Heart left ventricle (tissue), 16 donors: Measurements from ENCODE around the gene ZNF10. TPM values are rescaled to one million over a fixed set of nuclear protein-coding genes. Genes with fewer than 3 reads are reported as not detected.

ENCODE experiments used
- ATAC-seq, 4 donors: fragments of 200-7000 bp; cut with Tn5 transposase; one replicate each; pipeline ENCODE4 v1.9.1; 2020 to 2022; ENCODE audit warnings: moderate library complexity in 4 of 4, mild to moderate bottlenecking in 3 of 4, moderate number of reproducible peaks in 1 of 4
- DNase-seq, 5 donors: peaks; one replicate each; pipeline ENCODE4 v3.0.0-alpha.2; 2020
- H3K27ac ChIP-seq, 12 donors: fragments of 200-600 bp; sonication (generic) in 4 of 12; one replicate each; pipeline versions ENCODE4 v1.5.0 to v1.8.0; 2016 to 2022; ENCODE audit warnings: mild to moderate bottlenecking in 2 of 12
- H3K27me3 ChIP-seq, 9 donors: fragments of 200-600 bp; sonication (generic) in 2 of 9; one replicate each; pipeline versions ENCODE4 v1.5.1 to v1.8.0; 2016 to 2022; ENCODE audit warnings: mild to moderate bottlenecking in 3 of 9
- H3K36me3 ChIP-seq, 9 donors: fragments of 200-600 bp; sonication (generic) in 2 of 9; one replicate each; pipeline versions ENCODE4 v1.5.0 to v1.8.0; 2018 to 2022; ENCODE audit warnings: mild to moderate bottlenecking in 2 of 9
- H3K4me1 ChIP-seq, 12 donors: fragments of 200-600 bp; sonication (generic) in 4 of 12; one replicate each; pipeline versions ENCODE4 v1.5.0 to v1.8.0; 2016 to 2022; ENCODE audit warnings: mild to moderate bottlenecking in 3 of 12
- H3K4me3 ChIP-seq, 12 donors: fragments of 200-600 bp; sonication (generic) in 4 of 12; one replicate each; pipeline versions ENCODE4 v1.5.0 to v1.8.0; 2017 to 2022; ENCODE audit warnings: mild to moderate bottlenecking in 9 of 12, moderate library complexity in 4 of 12
- H3K9me3 ChIP-seq, 12 donors: fragments of 200-600 bp; sonication (generic) in 4 of 12; one replicate each; pipeline versions ENCODE4 v1.5.0 to v1.8.0; 2016 to 2022; ENCODE audit warnings: mild to moderate bottlenecking in 1 of 12
- POLR2A ChIP-seq, 2 donors: fragments of 450-650 bp; IDR thresholded peaks; one replicate each; pipeline ENCODE4 v1.6.1; 2017; ENCODE audit warnings: antibody characterized with exemption in 2 of 2, mild to moderate bottlenecking in 2 of 2, moderate library complexity in 2 of 2
- WGBS, 4 donors: extraction: QIAGEN DNeasy Blood & Tissue Kit in 2 of 4; methylation state at CpG; one replicate each; pipeline versions ENCODE4 v1.1.5 to v1.1.7; 2013 to 2018; 5-methylcytosine and 5-hydroxymethylcytosine counted together
- intact Hi-C, 10 donors: fragments of 100-400 bp; cut with DNase I; formaldehyde crosslinking; loops; one replicate each; pipeline versions ENCODE4 v1.11.1 to v1.14.2; 2022
- long read RNA-seq, 3 donors: library from polyadenylated mRNA; unstranded; transcript quantifications; one replicate each; pipeline ENCODE4 v2.0.0, GENCODE V29; 2020 to 2021
- polyA plus RNA-seq, 2 donors: library from polyadenylated mRNA; stranded (reverse); fragments of 200-250 nt; gene quantifications; one replicate each; pipeline ENCODE4 v1.2.3, GENCODE V29; 2013
- total RNA-seq, 9 donors: library from RNA; depleted of rRNA in 2 of 9; stranded (reverse); fragments of >200 nt in 2 of 9; fragmentation: NEBNext Ultra II Directional in 3 of 9; extraction: Animal tissue kit (Norgen Biotek cat#: 25700) in 3 of 9; gene quantifications; one replicate each; pipeline versions ENCODE4 v1.1.0 to v1.2.4, GENCODE V29; 2016 to 2023
- TF ChIP-seq, protein P1 (sequence below), 12 donors: fragments of 200-600 bp; sonication (generic) in 4 of 12; IDR thresholded peaks; one replicate each; pipeline versions ENCODE4 v1.5.0 to v1.8.0; 2018 to 2022; ENCODE audit warnings: antibody characterized with exemption in 12 of 12, mild to moderate bottlenecking in 5 of 12
- donor health status: ischemic (EF 13 %, LVEDD 7.1; RV severe dilation, severe dysfunction).
- donor health status: healthy with polysubstance abuse.
- donor health status: DM: no; HTN: yes; CAD: no.
- donor health status: DM: no; HTN: no; CAD: no.
- donor health status: ischemic (EF 25% LVEDD 6.9; RV normal size, moderate dysfunction).
- donor health status: ischemic (EF 25% LVEDD 5.7; RV mildly dilated, moderate dysfunction).
- donor health status: healthy.
- donor health status: DM: yes; HTN: yes; CAD: no.
- donor health status: ischemic (EF 35%, LVEDD 5.7; RV mildly dilated, moderate dysfunction).
- donor health status: nonischemic (EF 11% LVEDD 7.7; RV severe dilation, severe dysfunction).
- donor health status: DM: yes; HTN: yes; CAD: no.
- donor health status: PGD.
- donor health status: ischemic (EF 29% LVEDD 5.4; RV normal size, mild dysfunction).
- donor health status: nonischemic (EF 23%, LVEDD 6.1; RV moderate dilation, normal function).

The ZNF10 gene
- 1 to 10 TPM; 4.8 to 9.9 (median 8.1) TPM for total RNA-seq
- 1 to 10 TPM; 4.8 to 5.9 TPM for polyA plus RNA-seq
- long read RNA-seq, donor 1, partial matches to known transcripts, result 0 of 10 reads
- long read RNA-seq, donor 1, other reads (novel, unspliced or antisense), result 9 of 10 reads
- long read RNA-seq, donor 2, full-length matches to known transcripts, result 6 of 13 reads
- long read RNA-seq, donor 2, partial matches to known transcripts, result 0 of 13 reads
- long read RNA-seq, donor 2, other reads (novel, unspliced or antisense), result 7 of 13 reads
- long read RNA-seq, donor 3, partial matches to known transcripts, result 2 of 6 reads
- long read RNA-seq, donor 3, other reads (novel, unspliced or antisense), result 4 of 6 reads

DNA sequence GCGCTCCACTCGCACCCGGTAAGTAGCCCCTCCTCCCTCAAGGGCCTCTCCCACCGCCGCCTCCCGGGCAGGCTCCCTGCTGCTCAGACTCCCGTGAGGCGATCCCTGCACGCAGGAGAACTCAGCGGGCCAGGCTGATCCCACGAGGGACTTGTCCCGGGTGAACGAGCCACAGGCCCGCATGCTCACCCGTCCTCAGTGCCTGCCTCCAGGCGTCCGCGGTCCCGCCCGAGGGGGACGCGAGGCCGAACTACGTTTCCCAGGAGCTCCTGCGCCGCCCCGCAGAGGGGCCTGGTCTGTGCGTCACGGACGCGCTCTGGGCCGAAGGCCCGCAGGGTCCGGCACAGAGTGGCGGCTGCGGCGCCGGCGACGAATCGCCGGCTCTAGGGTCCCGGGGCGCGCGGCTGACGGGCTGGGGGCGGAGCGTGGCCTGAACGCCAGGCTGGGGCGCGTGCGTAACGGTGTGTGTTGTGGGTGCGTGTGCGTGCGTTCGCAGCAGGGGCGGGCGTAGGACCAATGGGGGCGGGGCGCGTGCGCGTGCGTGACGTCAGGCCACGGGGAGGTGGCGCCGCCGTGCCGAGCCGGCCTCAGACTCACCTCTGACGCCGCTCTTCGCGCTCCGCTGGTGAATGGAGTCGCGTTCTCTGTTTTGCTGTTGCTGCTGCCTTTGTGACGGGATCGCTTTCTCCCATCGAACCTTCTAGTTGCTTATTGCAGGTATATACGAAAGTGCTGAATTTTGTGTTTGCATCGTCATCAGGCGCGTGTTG is at the start of gene ZNF10, which contains the start of gene ZNF891:
Gene ZNF10, plus strand, starts transcription at position 590 of the 770 bp plus-strand sequence. CDS start 13,866 bp downstream, outside the sequence.
Gene ZNF891, minus strand, starts transcription at position 237 of the 770 bp plus-strand sequence. CDS start 8,356 bp downstream, outside the sequence.
- TF ChIP-seq, protein P1, sequence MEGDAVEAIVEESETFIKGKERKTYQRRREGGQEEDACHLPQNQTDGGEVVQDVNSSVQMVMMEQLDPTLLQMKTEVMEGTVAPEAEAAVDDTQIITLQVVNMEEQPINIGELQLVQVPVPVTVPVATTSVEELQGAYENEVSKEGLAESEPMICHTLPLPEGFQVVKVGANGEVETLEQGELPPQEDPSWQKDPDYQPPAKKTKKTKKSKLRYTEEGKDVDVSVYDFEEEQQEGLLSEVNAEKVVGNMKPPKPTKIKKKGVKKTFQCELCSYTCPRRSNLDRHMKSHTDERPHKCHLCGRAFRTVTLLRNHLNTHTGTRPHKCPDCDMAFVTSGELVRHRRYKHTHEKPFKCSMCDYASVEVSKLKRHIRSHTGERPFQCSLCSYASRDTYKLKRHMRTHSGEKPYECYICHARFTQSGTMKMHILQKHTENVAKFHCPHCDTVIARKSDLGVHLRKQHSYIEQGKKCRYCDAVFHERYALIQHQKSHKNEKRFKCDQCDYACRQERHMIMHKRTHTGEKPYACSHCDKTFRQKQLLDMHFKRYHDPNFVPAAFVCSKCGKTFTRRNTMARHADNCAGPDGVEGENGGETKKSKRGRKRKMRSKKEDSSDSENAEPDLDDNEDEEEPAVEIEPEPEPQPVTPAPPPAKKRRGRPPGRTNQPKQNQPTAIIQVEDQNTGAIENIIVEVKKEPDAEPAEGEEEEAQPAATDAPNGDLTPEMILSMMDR (IDR thresholded peaks at IDR 0.05), result no peak
- TF ChIP-seq POLR2A (IDR thresholded peaks at IDR 0.05), result peak; percentile 54 to 87
- Histone ChIP-seq H3K27me3 (no peaks in the 10 kb centered on the region), H3K4me3 (peak within 1 kb of the TSS; percentile 50 to 92 (median 84)), H3K4me1 (peaks cover 0 to 16% (median 2%) of the 10 kb centered on the region in 12 donors), H3K9me3 (peaks cover 0 to 75% (median 50%) of the 10 kb centered on the region in 12 donors), H3K36me3 (peaks cover 0 to 52% (median 7%) of the 10 kb centered on the region in 9 donors), H3K27ac (peak within 1 kb of the TSS; percentile 86 to 99 (median 94))
- 0 to 1% (median 0%) methylated on average over 44 to 87 of the region's 87 CpGs for WGBS, 4 donors
- intact Hi-C loops, result loop anchor here in 7 of 10 donors (1.0 to 5.0 kb wide), 8 partner anchors 49 to 173 kb away; partner anchors contain the start of genes ZNF140 (in 6 of the 7), ZNF84 (in 4 of the 7), ZNF268 (in 2 of the 7) and ZNF26 (in 1 of the 7)
- ATAC-seq, result peak; percentile 97 to 99 (median 98)
- DNase-seq, result peak; percentile 97 to 98 (median 97)

DNA sequence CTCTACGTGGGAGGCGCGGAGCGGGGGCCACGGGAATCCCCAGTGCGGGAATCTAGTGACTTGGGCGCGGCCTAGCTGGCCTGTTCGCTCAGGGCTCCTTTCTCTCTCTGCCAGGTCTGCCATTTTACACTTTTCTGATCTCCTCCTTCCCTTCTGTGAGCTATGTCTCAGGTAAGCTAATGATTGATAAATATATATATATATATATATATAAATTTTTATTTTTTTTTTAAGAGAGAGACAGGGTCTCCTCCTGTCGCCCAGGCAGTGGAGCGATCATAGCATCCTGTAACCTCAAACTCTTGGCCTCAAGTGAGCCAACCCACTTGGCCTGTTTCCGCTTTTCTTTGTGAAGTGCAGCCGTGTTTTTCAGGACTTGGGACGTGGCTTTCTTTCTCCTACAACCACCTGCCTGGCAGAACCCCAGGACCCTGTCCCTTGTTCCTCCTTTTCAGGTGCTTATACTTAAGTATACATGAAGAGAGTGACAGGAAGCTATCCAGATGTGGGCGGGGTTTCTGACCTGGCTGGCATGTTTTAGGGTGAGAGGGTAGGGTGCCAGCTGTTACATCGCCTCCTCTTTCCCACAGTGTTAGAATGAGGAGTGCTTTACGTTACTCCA is 49.2 kb upstream of the ZNF10 start:
- ATAC-seq (no peak), DNase-seq (peak in 2 of 5 donors; percentile 6 to 19)
- H3K9me3 ChIP-seq, result peaks cover 0 to 85% (median 76%) of the 10 kb centered on the region in 12 donors
- H3K4me1 ChIP-seq, result peaks cover 0 to 22% (median 9%) of the 10 kb centered on the region in 12 donors
- WGBS, 4 donors, result 18 to 26% (median 23%) methylated on average over 17 of the region's 17 CpGs
- TF ChIP-seq POLR2A (IDR thresholded peaks at IDR 0.05), result no peak
- TF ChIP-seq, protein P1 (IDR thresholded peaks at IDR 0.05), result no peak
- H3K27me3 ChIP-seq, result no peaks in the 10 kb centered on the region
- H3K27ac ChIP-seq, result peak overlapping the region; percentile 91 to 99 (median 97)
- H3K4me3 ChIP-seq, result peak overlapping the region; percentile 53 to 96 (median 84)
- intact Hi-C loops, result loop anchor here in 6 of 10 donors (2.0 to 5.0 kb wide), 6 partner anchors 44 to 94 kb away; partner anchors contain the start of genes ZNF10 (in 2 of the 6), ZNF26 (in 2 of the 6), ZNF84 (in 2 of the 6) and ZNF891 (in 2 of the 6)
- peaks cover 10 to 46% (median 40%) of the 10 kb centered on the region in 9 donors for H3K36me3 ChIP-seq

DNA sequence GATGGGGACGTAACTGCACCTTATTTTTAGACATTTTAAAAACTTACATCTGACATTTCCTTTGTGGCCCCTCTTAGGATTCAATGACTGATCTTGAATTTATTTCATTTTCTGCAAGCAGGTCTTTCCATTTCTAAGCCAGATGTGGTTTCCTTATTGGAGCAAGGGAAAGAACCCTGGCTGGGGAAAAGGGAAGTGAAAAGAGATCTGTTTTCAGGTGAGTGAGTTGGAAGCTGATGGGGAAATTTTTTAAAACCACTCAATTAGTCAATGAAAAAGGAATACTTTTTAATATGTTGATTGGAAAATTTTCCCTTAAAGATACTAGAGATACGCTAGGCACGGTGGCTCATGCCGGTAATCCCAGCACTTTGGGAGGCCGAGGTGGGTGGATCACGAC is 47.1 kb upstream of the ZNF10 start:
- peaks cover 11 to 67% (median 59%) of the 10 kb centered on the region in 9 donors for H3K36me3 ChIP-seq
- peaks cover 0 to 22% (median 9%) of the 10 kb centered on the region in 12 donors for H3K4me1 ChIP-seq
- DNase-seq (no peak), ATAC-seq (no peak)
- intact Hi-C loops, result loop anchor here in 4 of 10 donors (5.0 kb wide), 3 partner anchors 44 to 96 kb away; partner anchors contain the start of genes ZNF26 (in 1 of the 4) and ZNF84 (in 1 of the 4)
- H3K4me3 ChIP-seq, result no peak overlapping the region
- no peaks in the 10 kb centered on the region for H3K27me3 ChIP-seq
- peaks cover 0 to 85% (median 69%) of the 10 kb centered on the region in 12 donors for H3K9me3 ChIP-seq
- TF ChIP-seq POLR2A (IDR thresholded peaks at IDR 0.05), result no peak
- TF ChIP-seq, protein P1 (IDR thresholded peaks at IDR 0.05), result no peak
- 97 to 98% (median 98%) methylated on average over 6 of the region's 6 CpGs for WGBS, 4 donors
- H3K27ac ChIP-seq, result no peak overlapping the region
